HK-2 (cell line): ENCODE results near the gene SLC25A23.
A peak's percentile ranks its signal among the peaks of the same experiment; 100 is the strongest.
"Not testable (repeated sequence)": the region's sequence is repeated elsewhere in the genome, so short reads cannot be mapped to it uniquely, and the experiment has no call there.

Experiments
- DNase-seq: peaks from one replicate; pipeline ENCODE4 v3.0.0-alpha.2; 2018; ENCODE audit not compliant: unreplicated experiment

Gene SLC25A23

GRCh38 chr19:6459262-6460098 lies at the start of gene SLC25A23:
Gene SLC25A23 (minus strand): TSS chr19:6459792. CDS start chr19:6459628, 164 bp downstream.
- peak; percentile 72 for DNase-seq

GRCh38 chr19:6508028-6508771 lies 48.6 kb upstream of the SLC25A23 start:
- DNase-seq: not testable (repeated sequence)

- no peak for DNase-seq
These were observed 44.0 kb upstream of the SLC25A23 start for GRCh38 chr19:6503407-6504201.

- DNase-seq: no peak
These were observed 42.4 kb upstream of the SLC25A23 start, which contains the start of gene TUBB4A for GRCh38 chr19:6501740-6502648. Gene TUBB4A (minus strand): TSS chr19:6502309. CDS start chr19:6502212, 97 bp downstream.

- no peak for DNase-seq
These were observed 41.5 kb upstream of the SLC25A23 start for GRCh38 chr19:6500837-6501739.

- no peak for DNase-seq
These were observed 39.6 kb upstream of the SLC25A23 start for GRCh38 chr19:6499052-6499790.

GRCh38 chr19:6498294-6499036 lies 38.9 kb upstream of the SLC25A23 start:
- no peak for DNase-seq

GRCh38 chr19:6495947-6496346 lies 36.4 kb upstream of the SLC25A23 start:
- no peak for DNase-seq

GRCh38 chr19:6494438-6495036 lies 34.9 kb upstream of the SLC25A23 start:
- DNase-seq: no peak

- DNase-seq: no peak
These were observed 32.4 kb upstream of the SLC25A23 start for GRCh38 chr19:6491802-6492592.

- DNase-seq: no peak
These were observed 30.5 kb upstream of the SLC25A23 start for GRCh38 chr19:6490134-6490533.

- DNase-seq: no peak
These were observed 29.9 kb upstream of the SLC25A23 start for GRCh38 chr19:6489278-6490061.

GRCh38 chr19:6484831-6485230 lies 25.2 kb upstream of the SLC25A23 start:
- DNase-seq: no peak

GRCh38 chr19:6484230-6484629 lies 24.6 kb upstream of the SLC25A23 start:
- DNase-seq: no peak

GRCh38 chr19:6483235-6483634 lies 23.6 kb upstream of the SLC25A23 start:
- DNase-seq: no peak

GRCh38 chr19:6482343-6482686 lies 22.7 kb upstream of the SLC25A23 start:
- DNase-seq: no peak
